WTC11 (cell line): ENCODE results near the gene PRM3. TPM values are rescaled to one million over a fixed set of nuclear protein-coding genes. Genes with fewer than 3 reads are reported as not detected.

Source experiments
- ATAC-seq: fragments of 200-7000 bp; cut with Tn5 transposase; 2 replicates; pipeline ENCODE4 v1.10.0; 2021; ENCODE audit warnings: mild to moderate bottlenecking, moderate library complexity
- CTCF ChIA-PET: fragments of 300-600 bp; sonication (Branson Sonifier 250); formaldehyde crosslinking; loops from one replicate; lab custom pipeline; 2021; ENCODE audit warnings: antibody characterized with exemption; lab: Charles Lee
- POLR2A ChIA-PET: fragments of 350-600 bp; sonication (Branson Sonifier 250); formaldehyde crosslinking; loops from one replicate; lab custom pipeline; 2021; ENCODE audit warnings: antibody characterized with exemption; lab: Charles Lee
- DNase-seq: peaks from one replicate; pipeline ENCODE4 v3.0.0; 2021; ENCODE audit warnings: low spot score
- H3K27ac Mint-ChIP-seq: 2 replicates; pipeline ENCODE4 v1.8.0; 2021; ENCODE audit warnings: mixed read lengths
- H3K27me3 Mint-ChIP-seq: 2 replicates; pipeline ENCODE4 v1.8.0; 2021; ENCODE audit warnings: low read depth, mild to moderate bottlenecking, moderate library complexity, mixed read lengths
- H3K36me3 Mint-ChIP-seq: 2 replicates; pipeline ENCODE4 v1.8.0; 2021; ENCODE audit warnings: mixed read lengths
- H3K4me1 Mint-ChIP-seq: 2 replicates; pipeline ENCODE4 v1.8.0; 2022; ENCODE audit warnings: mixed read lengths
- H3K4me3 Mint-ChIP-seq: 2 replicates; pipeline ENCODE4 v1.8.0; 2021; ENCODE audit warnings: mild to moderate bottlenecking, moderate library complexity, mixed read lengths
- H3K9me3 Mint-ChIP-seq: 2 replicates; pipeline ENCODE4 v1.8.0; 2021; ENCODE audit warnings: mixed read lengths
- CBFB ChIP-seq: sonication (generic); formaldehyde crosslinking; IDR thresholded peaks from 2 replicates; pipeline ENCODE4 v1.8.1; 2022; ENCODE audit warnings: mild to moderate bottlenecking, low read depth, missing genetic modification reagents
- CREB1 ChIP-seq: sonication (generic); formaldehyde crosslinking; IDR thresholded peaks from 2 replicates; pipeline ENCODE4 v1.8.0; 2023; ENCODE audit warnings: mild to moderate bottlenecking, missing genetic modification reagents
- CREM ChIP-seq: sonication (generic); formaldehyde crosslinking; IDR thresholded peaks from 2 replicates; pipeline ENCODE4 v1.8.1; 2022; ENCODE audit warnings: mild to moderate bottlenecking, missing genetic modification reagents, moderate library complexity
- ERG ChIP-seq: fragments of 250-450 bp; sonication (Bioruptor Pico); IDR thresholded peaks from 2 replicates; pipeline ENCODE4 v1.8.0; 2021; ENCODE audit warnings: mild to moderate bottlenecking
- ETV6 ChIP-seq: sonication (generic); formaldehyde crosslinking; IDR thresholded peaks from 2 replicates; pipeline ENCODE4 v1.8.1; 2022; ENCODE audit warnings: mild to moderate bottlenecking, missing genetic modification reagents
- FOXK1 ChIP-seq: sonication (generic); formaldehyde crosslinking; IDR thresholded peaks from 2 replicates; pipeline ENCODE4 v1.8.0; 2022; ENCODE audit warnings: mild to moderate bottlenecking, moderate library complexity, missing genetic modification reagents
- FOXP4 ChIP-seq: sonication (generic); formaldehyde crosslinking; IDR thresholded peaks from 2 replicates; pipeline ENCODE4 v1.8.0; 2022; ENCODE audit warnings: mild to moderate bottlenecking, missing genetic modification reagents
- GABPB1 ChIP-seq: sonication (generic); formaldehyde crosslinking; IDR thresholded peaks from 2 replicates; pipeline ENCODE4 v1.8.1; 2023; ENCODE audit warnings: mild to moderate bottlenecking, missing genetic modification reagents
- GTF2I ChIP-seq: fragments of 250-450 bp; sonication (Bioruptor Pico); conservative IDR thresholded peaks from 2 replicates; pipeline ENCODE4 v1.4.0; 2021; ENCODE audit warnings: mild to moderate bottlenecking
- MXD4 ChIP-seq: fragments of 250-450 bp; sonication (Bioruptor Pico); IDR thresholded peaks from 2 replicates; pipeline ENCODE4 v1.8.0; 2021; ENCODE audit warnings: mild to moderate bottlenecking, moderate library complexity, borderline replicate concordance
- MYBL2 ChIP-seq: sonication (generic); formaldehyde crosslinking; IDR thresholded peaks from 2 replicates; pipeline ENCODE4 v1.8.1; 2023; ENCODE audit warnings: mild to moderate bottlenecking, moderate library complexity, missing genetic modification reagents
- NFATC4 ChIP-seq: fragments of 250-450 bp; sonication (Bioruptor Pico); IDR thresholded peaks from 2 replicates; pipeline ENCODE4 v1.9.0; 2021; ENCODE audit warnings: mild to moderate bottlenecking
- RORB ChIP-seq: fragments of 250-450 bp; sonication (Bioruptor Pico); IDR thresholded peaks from 2 replicates; pipeline ENCODE4 v1.9.0; 2021; ENCODE audit warnings: mild to moderate bottlenecking
- SP1 ChIP-seq: sonication (generic); formaldehyde crosslinking; conservative IDR thresholded peaks from 2 replicates; pipeline ENCODE4 v1.8.1; 2022; ENCODE audit warnings: missing genetic modification reagents
- TCF7 ChIP-seq: sonication (generic); formaldehyde crosslinking; IDR thresholded peaks from 2 replicates; pipeline ENCODE4 v1.8.0; 2022; ENCODE audit warnings: mild to moderate bottlenecking, low read depth, missing genetic modification reagents, moderate library complexity
- TEAD4 ChIP-seq: sonication (generic); formaldehyde crosslinking; IDR thresholded peaks from 2 replicates; pipeline ENCODE4 v1.8.0; 2022; ENCODE audit warnings: mild to moderate bottlenecking, missing genetic modification reagents
- ZNF121 ChIP-seq: sonication (generic); formaldehyde crosslinking; IDR thresholded peaks from 2 replicates; pipeline ENCODE4 v1.8.0; 2023; ENCODE audit warnings: missing genetic modification reagents
- ZNF263 ChIP-seq: sonication (generic); formaldehyde crosslinking; IDR thresholded peaks from 2 replicates; pipeline ENCODE4 v1.8.1; 2022; ENCODE audit warnings: low read depth, mild to moderate bottlenecking, moderate library complexity, missing genetic modification reagents
- ZNF416 ChIP-seq: fragments of 250-450 bp; sonication (Bioruptor Pico); IDR thresholded peaks from 2 replicates; pipeline ENCODE4 v1.9.0; 2021; ENCODE audit warnings: mild to moderate bottlenecking, inconsistent platforms
- total RNA-seq: library from RNA; stranded (reverse); gene quantifications from 3 replicates; pipeline ENCODE4 v1.2.3, GENCODE V29; 2021
- TF ChIP-seq, protein P1 (sequence below): fragments of 250-450 bp; sonication (Bioruptor Pico); IDR thresholded peaks from 2 replicates; pipeline ENCODE4 v1.9.0; 2021; ENCODE audit warnings: mild to moderate bottlenecking, borderline replicate concordance
- TF ChIP-seq, protein P2 (sequence below): sonication (generic); formaldehyde crosslinking; IDR thresholded peaks from 2 replicates; pipeline ENCODE4 v1.8.0; 2022; ENCODE audit warnings: mild to moderate bottlenecking, missing genetic modification reagents
- TF ChIP-seq, protein P3 (sequence below): sonication (generic); formaldehyde crosslinking; IDR thresholded peaks from 2 replicates; pipeline ENCODE4 v1.8.0; 2023; ENCODE audit warnings: mild to moderate bottlenecking, missing genetic modification reagents

Gene PRM3
- total RNA-seq, 1 experiment from 2014 or later = not detected

DNA sequence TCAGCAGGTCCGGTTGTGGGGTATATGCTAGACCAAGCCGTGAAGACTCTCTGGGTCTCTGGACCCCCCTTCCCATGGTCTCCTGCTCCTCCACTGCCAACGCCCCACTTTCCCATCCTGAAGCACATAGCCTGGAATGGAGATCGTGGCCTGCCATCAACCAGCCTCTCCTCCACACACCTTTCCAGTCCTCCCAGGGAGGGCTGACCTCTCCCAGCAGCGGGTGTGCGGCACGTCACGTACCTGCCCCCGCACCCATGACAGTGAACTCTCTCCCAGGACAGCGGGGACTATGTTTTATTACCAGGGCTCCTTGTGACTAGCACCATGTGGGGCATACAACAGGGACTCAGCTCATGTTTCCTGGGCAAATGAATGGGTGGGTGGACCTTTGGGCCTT is 1.8 kb downstream of the PRM3 start:
- Mint-ChIP-seq H3K27me3 (no peaks in the 10 kb centered on the region; the same call in 1 of the 2 replicates), H3K4me1 (peaks cover 9% of the 10 kb centered on the region), H3K9me3 (no peaks in the 10 kb centered on the region), H3K27ac (no peak overlapping the region), H3K4me3 (no peak overlapping the region), H3K36me3 (no peaks in the 10 kb centered on the region)
- no peak for DNase-seq
- POLR2A ChIA-PET = no interaction called here
- no peak for ATAC-seq
- CTCF ChIA-PET = interaction anchor here (1.0 to 3.5 kb wide), 4 partner anchors 12 to 100 kb away, joined by 3 to 22 read pairs (median 4); partner anchors contain the start of gene SOCS1
- TF ChIP-seq CBFB (CRISPR knock-in tag) (no peak), SP1 (no peak), FOXP4 (CRISPR knock-in tag) (no peak), MXD4 (no peak), NFATC4 (CRISPR knock-in tag) (no peak), ZNF416 (CRISPR knock-in tag) (no peak), ERG (no peak)
- TF ChIP-seq, protein P1, sequence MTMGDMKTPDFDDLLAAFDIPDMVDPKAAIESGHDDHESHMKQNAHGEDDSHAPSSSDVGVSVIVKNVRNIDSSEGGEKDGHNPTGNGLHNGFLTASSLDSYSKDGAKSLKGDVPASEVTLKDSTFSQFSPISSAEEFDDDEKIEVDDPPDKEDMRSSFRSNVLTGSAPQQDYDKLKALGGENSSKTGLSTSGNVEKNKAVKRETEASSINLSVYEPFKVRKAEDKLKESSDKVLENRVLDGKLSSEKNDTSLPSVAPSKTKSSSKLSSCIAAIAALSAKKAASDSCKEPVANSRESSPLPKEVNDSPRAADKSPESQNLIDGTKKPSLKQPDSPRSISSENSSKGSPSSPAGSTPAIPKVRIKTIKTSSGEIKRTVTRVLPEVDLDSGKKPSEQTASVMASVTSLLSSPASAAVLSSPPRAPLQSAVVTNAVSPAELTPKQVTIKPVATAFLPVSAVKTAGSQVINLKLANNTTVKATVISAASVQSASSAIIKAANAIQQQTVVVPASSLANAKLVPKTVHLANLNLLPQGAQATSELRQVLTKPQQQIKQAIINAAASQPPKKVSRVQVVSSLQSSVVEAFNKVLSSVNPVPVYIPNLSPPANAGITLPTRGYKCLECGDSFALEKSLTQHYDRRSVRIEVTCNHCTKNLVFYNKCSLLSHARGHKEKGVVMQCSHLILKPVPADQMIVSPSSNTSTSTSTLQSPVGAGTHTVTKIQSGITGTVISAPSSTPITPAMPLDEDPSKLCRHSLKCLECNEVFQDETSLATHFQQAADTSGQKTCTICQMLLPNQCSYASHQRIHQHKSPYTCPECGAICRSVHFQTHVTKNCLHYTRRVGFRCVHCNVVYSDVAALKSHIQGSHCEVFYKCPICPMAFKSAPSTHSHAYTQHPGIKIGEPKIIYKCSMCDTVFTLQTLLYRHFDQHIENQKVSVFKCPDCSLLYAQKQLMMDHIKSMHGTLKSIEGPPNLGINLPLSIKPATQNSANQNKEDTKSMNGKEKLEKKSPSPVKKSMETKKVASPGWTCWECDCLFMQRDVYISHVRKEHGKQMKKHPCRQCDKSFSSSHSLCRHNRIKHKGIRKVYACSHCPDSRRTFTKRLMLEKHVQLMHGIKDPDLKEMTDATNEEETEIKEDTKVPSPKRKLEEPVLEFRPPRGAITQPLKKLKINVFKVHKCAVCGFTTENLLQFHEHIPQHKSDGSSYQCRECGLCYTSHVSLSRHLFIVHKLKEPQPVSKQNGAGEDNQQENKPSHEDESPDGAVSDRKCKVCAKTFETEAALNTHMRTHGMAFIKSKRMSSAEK (CRISPR knock-in tag) = no peak
- TF ChIP-seq, all 79 proteins: peak for 0

GRCh38 chr16:11270602-11271162 is 2.7 kb downstream of the PRM3 start:
- ATAC-seq = no peak
- ChIA-PET POLR2A (no interaction called here), CTCF (interaction anchor here (1.1 kb wide), 1 partner anchor 101 kb away, joined by 4 read pairs; no protein-coding TSS in a partner anchor)
- H3K9me3 Mint-ChIP-seq = no peaks in the 10 kb centered on the region
- no peaks in the 10 kb centered on the region for H3K36me3 Mint-ChIP-seq
- no peak for TF ChIP-seq CREM (CRISPR knock-in tag)
- TF ChIP-seq TCF7 (CRISPR knock-in tag) = no peak
- no peak for TF ChIP-seq ZNF263 (CRISPR knock-in tag)
- no peak for TF ChIP-seq TEAD4 (CRISPR knock-in tag)
- no peak for TF ChIP-seq FOXK1 (CRISPR knock-in tag)
- H3K27ac Mint-ChIP-seq = no peak overlapping the region
- no peak for DNase-seq
- peaks cover 9% of the 10 kb centered on the region for H3K4me1 Mint-ChIP-seq
- no peaks in the 10 kb centered on the region; the same call in 1 of the 2 replicates for H3K27me3 Mint-ChIP-seq
- H3K4me3 Mint-ChIP-seq = no peak overlapping the region

DNA sequence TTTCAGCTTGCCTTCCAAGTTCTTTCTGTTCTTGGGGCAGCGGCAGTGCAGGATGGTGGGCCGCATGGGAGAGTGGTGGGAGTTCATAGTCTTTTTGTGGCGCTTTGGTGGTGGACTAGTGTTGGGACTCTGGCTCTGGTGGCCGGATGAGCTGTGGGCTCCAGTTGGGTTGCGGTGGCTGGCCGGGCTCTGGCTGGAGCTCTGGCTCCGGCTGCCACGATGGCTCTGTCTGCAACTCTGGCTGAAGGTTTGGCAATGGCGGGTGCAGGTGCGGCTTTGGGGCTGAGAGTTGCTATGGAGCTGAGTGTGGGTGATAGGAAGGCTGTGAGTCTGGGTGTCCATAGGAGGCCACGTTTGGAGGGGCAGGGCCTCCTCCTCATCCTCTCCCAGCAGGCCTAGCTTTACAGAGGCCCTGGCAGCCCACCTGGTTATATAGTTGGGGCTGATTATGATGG is 4.5 kb downstream of the PRM3 start, which contains the start of gene TNP2:
Gene TNP2, minus strand, starts transcription at position 405 of the 455 bp plus-strand sequence. Its CDS starts 63 bp downstream, at position 342.
- H3K36me3 Mint-ChIP-seq = no peaks in the 10 kb centered on the region
- H3K9me3 Mint-ChIP-seq = no peaks in the 10 kb centered on the region
- H3K27me3 Mint-ChIP-seq = no peaks in the 10 kb centered on the region; the same call in 1 of the 2 replicates
- no peak for ATAC-seq
- H3K4me3 Mint-ChIP-seq = no peak within 1 kb of the TSS
- no peak within 1 kb of the TSS for H3K27ac Mint-ChIP-seq
- DNase-seq = no peak
- CTCF ChIA-PET = interaction anchor here (0.8 to 1.8 kb wide), 5 partner anchors 11 to 103 kb away, joined by 3 to 7 read pairs (median 3); no protein-coding TSS in a partner anchor
- POLR2A ChIA-PET = interaction anchor here (0.6 to 1.8 kb wide), 2 partner anchors 13 to 15 kb away, joined by 4 to 5 read pairs; partner anchors contain the start of gene SOCS1
- peaks cover 7% of the 10 kb centered on the region for H3K4me1 Mint-ChIP-seq
- TF ChIP-seq MYBL2 (CRISPR knock-in tag) (no peak), GTF2I (CRISPR knock-in tag) (no peak), CREM (CRISPR knock-in tag) (no peak), GABPB1 (no peak), ZNF121 (CRISPR knock-in tag) (no peak), RORB (CRISPR knock-in tag) (no peak), FOXK1 (CRISPR knock-in tag) (no peak), ETV6 (CRISPR knock-in tag) (no peak), CREB1 (CRISPR knock-in tag) (no peak)
- TF ChIP-seq, protein P2, sequence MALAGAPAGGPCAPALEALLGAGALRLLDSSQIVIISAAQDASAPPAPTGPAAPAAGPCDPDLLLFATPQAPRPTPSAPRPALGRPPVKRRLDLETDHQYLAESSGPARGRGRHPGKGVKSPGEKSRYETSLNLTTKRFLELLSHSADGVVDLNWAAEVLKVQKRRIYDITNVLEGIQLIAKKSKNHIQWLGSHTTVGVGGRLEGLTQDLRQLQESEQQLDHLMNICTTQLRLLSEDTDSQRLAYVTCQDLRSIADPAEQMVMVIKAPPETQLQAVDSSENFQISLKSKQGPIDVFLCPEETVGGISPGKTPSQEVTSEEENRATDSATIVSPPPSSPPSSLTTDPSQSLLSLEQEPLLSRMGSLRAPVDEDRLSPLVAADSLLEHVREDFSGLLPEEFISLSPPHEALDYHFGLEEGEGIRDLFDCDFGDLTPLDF (CRISPR knock-in tag) = no peak
- TF ChIP-seq, protein P3, sequence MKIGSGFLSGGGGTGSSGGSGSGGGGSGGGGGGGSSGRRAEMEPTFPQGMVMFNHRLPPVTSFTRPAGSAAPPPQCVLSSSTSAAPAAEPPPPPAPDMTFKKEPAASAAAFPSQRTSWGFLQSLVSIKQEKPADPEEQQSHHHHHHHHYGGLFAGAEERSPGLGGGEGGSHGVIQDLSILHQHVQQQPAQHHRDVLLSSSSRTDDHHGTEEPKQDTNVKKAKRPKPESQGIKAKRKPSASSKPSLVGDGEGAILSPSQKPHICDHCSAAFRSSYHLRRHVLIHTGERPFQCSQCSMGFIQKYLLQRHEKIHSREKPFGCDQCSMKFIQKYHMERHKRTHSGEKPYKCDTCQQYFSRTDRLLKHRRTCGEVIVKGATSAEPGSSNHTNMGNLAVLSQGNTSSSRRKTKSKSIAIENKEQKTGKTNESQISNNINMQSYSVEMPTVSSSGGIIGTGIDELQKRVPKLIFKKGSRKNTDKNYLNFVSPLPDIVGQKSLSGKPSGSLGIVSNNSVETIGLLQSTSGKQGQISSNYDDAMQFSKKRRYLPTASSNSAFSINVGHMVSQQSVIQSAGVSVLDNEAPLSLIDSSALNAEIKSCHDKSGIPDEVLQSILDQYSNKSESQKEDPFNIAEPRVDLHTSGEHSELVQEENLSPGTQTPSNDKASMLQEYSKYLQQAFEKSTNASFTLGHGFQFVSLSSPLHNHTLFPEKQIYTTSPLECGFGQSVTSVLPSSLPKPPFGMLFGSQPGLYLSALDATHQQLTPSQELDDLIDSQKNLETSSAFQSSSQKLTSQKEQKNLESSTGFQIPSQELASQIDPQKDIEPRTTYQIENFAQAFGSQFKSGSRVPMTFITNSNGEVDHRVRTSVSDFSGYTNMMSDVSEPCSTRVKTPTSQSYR (CRISPR knock-in tag) = no peak
